ENCODE data around the gene NBEAL2.

Gene NBEAL2

GRCh38 chr3:46953234-46954010 lies 26.0 kb upstream of the NBEAL2 start:
- H3K36me3 ChIP-seq (replicated peaks) = no peaks in the 10 kb centered on the region
- H3K4me3 ChIP-seq (ENCODE audit: low read depth, low read length) = no peak overlapping the region
- no peaks in the 10 kb centered on the region for H3K27me3 ChIP-seq (replicated peaks)
- in situ Hi-C loops (cut with HindIII; ENCODE audit: low pct_ligation_motif_present, low sequenced_read_pairs) = no loop called here
- DNase-seq = no peak
- TF ChIP-seq CTCF (IDR thresholded peaks at IDR 0.05; ENCODE audit: low read depth, low read length, missing control alignments) = no peak
- H3K27ac ChIP-seq = no peak overlapping the region

GRCh38 chr3:46954178-46954577 lies 25.3 kb upstream of the NBEAL2 start:
- H3K27me3 ChIP-seq (replicated peaks) = no peaks in the 10 kb centered on the region
- no peak overlapping the region for H3K4me3 ChIP-seq (ENCODE audit: low read depth, low read length)
- no peak for TF ChIP-seq CTCF (IDR thresholded peaks at IDR 0.05; ENCODE audit: low read depth, low read length, missing control alignments)
- H3K27ac ChIP-seq = no peak overlapping the region
- no peak for DNase-seq
- in situ Hi-C loops (cut with HindIII; ENCODE audit: low pct_ligation_motif_present, low sequenced_read_pairs) = no loop called here
- no peaks in the 10 kb centered on the region for H3K36me3 ChIP-seq (replicated peaks)

- in situ Hi-C loops (cut with HindIII; ENCODE audit: low pct_ligation_motif_present, low sequenced_read_pairs) = no loop called here
- TF ChIP-seq CTCF (IDR thresholded peaks at IDR 0.05; ENCODE audit: low read depth, low read length, missing control alignments) = no peak
- Histone ChIP-seq H3K4me3 (ENCODE audit: low read depth, low read length) (no peak overlapping the region), H3K36me3 (replicated peaks) (no peaks in the 10 kb centered on the region), H3K27me3 (replicated peaks) (no peaks in the 10 kb centered on the region), H3K27ac (no peak overlapping the region)
- no peak for DNase-seq
Measured at GRCh38 chr3:46955157-46955556, 24.3 kb upstream of the NBEAL2 start.

- Histone ChIP-seq H3K27me3 (replicated peaks) (no peaks in the 10 kb centered on the region), H3K27ac (no peak overlapping the region), H3K4me3 (ENCODE audit: low read depth, low read length) (no peak overlapping the region), H3K36me3 (replicated peaks) (no peaks in the 10 kb centered on the region)
- in situ Hi-C loops (cut with HindIII; ENCODE audit: low pct_ligation_motif_present, low sequenced_read_pairs) = no loop called here
- TF ChIP-seq CTCF (IDR thresholded peaks at IDR 0.05; ENCODE audit: low read depth, low read length, missing control alignments) = no peak
- no peak for DNase-seq
Measured at GRCh38 chr3:46955801-46956259, 23.6 kb upstream of the NBEAL2 start.

GRCh38 chr3:46957092-46957820 lies 22.2 kb upstream of the NBEAL2 start:
- in situ Hi-C loops (cut with HindIII; ENCODE audit: low pct_ligation_motif_present, low sequenced_read_pairs) = no loop called here
- H3K36me3 ChIP-seq (replicated peaks) = no peaks in the 10 kb centered on the region
- no peak overlapping the region for H3K4me3 ChIP-seq (ENCODE audit: low read depth, low read length)
- H3K27ac ChIP-seq = no peak overlapping the region
- no peak for TF ChIP-seq CTCF (IDR thresholded peaks at IDR 0.05; ENCODE audit: low read depth, low read length, missing control alignments)
- H3K27me3 ChIP-seq (replicated peaks) = no peaks in the 10 kb centered on the region
- DNase-seq = no peak
